ENCODE measurements around the gene BAIAP2.

Gene BAIAP2

DNA sequence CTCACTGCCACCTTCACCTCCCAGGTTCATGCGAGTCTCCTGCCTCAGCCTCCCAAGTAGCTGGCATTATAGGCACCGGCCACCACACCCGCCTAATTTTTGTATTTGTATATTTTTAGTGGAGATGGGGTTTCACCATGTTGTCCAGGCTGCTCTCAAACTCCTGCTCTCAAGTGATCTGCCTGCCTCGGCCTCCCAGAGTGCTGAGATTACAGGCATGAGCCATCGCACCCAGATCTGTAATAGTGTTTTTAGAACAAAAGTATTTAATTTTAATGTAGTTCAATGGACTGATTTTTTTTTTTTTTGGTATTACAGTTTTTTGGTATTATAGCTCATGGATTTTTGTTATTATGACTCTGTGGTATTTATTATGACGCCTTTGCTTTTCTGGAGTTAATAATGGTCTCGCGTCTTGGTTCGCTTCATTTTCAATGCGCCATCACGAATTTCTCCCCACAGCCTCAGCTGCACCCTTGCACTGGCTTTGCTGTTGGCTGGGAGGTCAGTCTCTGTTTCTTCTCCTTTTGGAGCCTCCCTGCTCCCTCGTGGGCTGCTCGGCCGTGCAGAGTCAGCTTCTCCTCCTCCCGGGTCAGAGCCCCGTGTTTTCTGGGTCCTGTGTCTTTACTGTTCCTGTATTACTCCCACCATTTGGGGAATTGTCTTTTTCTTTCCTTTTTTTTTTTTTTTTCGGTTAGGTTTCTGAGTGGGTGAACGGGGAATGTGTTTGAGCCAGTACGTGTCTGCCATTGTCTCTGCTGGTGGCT, 27.2 kb downstream of the BAIAP2 start:
- no peaks in the 10 kb centered on the region for H3K4me1 ChIP-seq (ENCODE audit: control insufficient read depth in 1 of 2, insufficient read depth in 1 of 2, low read depth in 1 of 2, low read length in 1 of 2)

DNA sequence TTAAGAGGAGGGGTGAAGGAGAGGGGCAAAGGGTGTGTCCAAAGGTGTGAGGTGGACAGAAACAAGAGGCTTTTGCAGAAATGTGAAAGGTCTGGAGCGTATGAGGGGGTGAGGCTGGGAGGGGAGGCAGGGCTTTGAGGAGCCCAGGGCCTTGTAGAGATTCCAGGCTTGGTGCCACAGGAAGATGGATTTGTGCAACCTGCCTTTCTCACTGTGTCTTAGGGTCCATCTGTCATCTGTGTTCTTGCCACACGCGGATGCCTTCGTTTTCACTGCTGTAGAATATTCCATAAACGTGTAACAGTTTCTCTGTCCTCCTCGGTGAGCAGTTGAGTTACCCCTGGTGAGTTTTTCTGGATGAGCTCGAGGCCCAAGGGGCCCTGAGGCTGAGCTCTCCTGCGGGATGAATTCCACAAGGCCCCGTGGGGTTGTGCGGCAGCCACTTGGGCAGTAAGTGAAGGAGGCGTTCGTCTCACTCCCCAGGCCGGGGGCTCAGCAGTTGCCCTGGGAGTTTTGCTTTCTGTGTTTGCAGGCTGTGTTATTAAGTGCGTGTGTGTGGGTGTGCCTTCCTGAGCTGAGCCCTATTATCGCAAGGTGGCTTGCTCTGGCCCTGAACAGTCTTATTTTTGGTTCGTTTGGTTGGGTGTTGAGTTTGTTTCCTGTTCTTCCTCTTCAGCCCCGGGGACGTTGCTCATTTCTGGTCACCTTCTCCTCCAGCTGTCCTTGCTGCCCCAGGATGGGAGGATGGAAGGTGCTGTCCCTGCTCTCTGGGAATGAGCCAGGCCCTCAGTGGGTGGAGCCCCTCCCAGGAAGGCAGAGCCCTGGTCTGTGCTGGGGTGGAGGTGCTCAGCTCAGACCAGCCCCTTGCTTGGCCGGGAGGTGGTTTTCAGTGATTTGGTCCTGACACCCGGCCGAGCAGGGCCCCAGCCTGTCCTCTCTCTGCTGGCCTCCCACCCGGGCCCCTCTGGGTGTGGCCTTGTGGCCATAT, 28.4 kb downstream of the BAIAP2 start:
- Histone ChIP-seq H3K9me3 (no peaks in the 10 kb centered on the region), H3K4me3 (ENCODE audit: low read depth in 1 of 2, low read length in 1 of 2) (no peak overlapping the region), H3K27ac (no peak overlapping the region), H3K4me1 (ENCODE audit: control insufficient read depth in 1 of 2, insufficient read depth in 1 of 2, low read depth in 1 of 2, low read length in 1 of 2) (no peaks in the 10 kb centered on the region), H3K27me3 (no peaks in the 10 kb centered on the region), H3K36me3 (no peaks in the 10 kb centered on the region)
- TF ChIP-seq, protein P1, sequence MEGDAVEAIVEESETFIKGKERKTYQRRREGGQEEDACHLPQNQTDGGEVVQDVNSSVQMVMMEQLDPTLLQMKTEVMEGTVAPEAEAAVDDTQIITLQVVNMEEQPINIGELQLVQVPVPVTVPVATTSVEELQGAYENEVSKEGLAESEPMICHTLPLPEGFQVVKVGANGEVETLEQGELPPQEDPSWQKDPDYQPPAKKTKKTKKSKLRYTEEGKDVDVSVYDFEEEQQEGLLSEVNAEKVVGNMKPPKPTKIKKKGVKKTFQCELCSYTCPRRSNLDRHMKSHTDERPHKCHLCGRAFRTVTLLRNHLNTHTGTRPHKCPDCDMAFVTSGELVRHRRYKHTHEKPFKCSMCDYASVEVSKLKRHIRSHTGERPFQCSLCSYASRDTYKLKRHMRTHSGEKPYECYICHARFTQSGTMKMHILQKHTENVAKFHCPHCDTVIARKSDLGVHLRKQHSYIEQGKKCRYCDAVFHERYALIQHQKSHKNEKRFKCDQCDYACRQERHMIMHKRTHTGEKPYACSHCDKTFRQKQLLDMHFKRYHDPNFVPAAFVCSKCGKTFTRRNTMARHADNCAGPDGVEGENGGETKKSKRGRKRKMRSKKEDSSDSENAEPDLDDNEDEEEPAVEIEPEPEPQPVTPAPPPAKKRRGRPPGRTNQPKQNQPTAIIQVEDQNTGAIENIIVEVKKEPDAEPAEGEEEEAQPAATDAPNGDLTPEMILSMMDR (IDR thresholded peaks at IDR 0.05), result no peak

More for the DNA sequence above, 27.2 kb downstream of the BAIAP2 start:
- Histone ChIP-seq H3K4me3 (ENCODE audit: low read depth in 1 of 2, low read length in 1 of 2) (no peak overlapping the region), H3K27me3 (no peaks in the 10 kb centered on the region), H3K36me3 (no peaks in the 10 kb centered on the region), H3K9me3 (no peaks in the 10 kb centered on the region), H3K27ac (no peak overlapping the region)
- TF ChIP-seq, protein P1 (IDR thresholded peaks at IDR 0.05), result no peak

DNA sequence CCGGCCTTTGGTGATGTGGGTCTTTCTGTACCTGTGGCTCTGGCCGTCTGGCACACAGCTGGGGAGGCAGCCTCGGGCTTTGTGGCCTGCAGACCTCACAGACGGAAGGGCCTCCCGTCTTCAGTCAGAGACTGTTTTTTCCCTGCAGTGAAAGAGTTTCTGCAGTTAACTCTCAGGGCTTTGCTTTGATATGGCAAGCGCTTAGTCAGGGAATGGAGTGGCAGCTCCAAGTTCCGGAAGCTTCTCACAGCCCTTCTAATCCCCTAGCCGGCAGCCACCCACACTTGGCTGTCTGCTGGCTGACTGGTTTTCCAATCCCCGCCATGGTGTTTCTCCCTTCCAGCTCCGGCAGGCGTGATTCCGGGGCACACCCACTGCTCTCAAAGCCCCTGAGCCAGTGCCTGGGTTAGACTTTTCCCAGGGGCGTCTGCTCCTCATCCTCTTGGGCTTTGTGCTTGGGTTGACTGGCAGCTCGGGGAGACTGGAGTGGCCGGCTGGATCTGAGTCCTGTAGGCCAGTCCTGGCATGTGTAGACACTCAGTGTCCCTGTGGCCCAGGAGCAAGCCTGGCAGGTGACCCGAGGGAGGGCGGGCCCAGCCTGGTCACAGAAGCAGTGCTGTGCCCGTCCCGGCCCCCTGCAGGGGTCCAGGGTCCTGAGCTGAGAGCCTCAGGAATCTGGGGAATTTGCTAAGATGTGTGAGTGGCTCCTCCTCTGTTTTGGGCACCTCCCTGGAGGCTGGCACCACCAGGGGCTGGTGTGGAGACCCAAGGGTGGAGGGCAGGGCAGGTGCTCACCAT, 29.9 kb downstream of the BAIAP2 start:
- H3K9me3 ChIP-seq, result no peaks in the 10 kb centered on the region
- TF ChIP-seq, protein P1 (IDR thresholded peaks at IDR 0.05), result no peak
- no peaks in the 10 kb centered on the region for H3K36me3 ChIP-seq
- no peak overlapping the region for H3K4me3 ChIP-seq (ENCODE audit: low read depth in 1 of 2, low read length in 1 of 2)
- H3K4me1 ChIP-seq (ENCODE audit: control insufficient read depth in 1 of 2, insufficient read depth in 1 of 2, low read depth in 1 of 2, low read length in 1 of 2), result no peaks in the 10 kb centered on the region
- no peaks in the 10 kb centered on the region for H3K27me3 ChIP-seq
- H3K27ac ChIP-seq, result no peak overlapping the region

DNA sequence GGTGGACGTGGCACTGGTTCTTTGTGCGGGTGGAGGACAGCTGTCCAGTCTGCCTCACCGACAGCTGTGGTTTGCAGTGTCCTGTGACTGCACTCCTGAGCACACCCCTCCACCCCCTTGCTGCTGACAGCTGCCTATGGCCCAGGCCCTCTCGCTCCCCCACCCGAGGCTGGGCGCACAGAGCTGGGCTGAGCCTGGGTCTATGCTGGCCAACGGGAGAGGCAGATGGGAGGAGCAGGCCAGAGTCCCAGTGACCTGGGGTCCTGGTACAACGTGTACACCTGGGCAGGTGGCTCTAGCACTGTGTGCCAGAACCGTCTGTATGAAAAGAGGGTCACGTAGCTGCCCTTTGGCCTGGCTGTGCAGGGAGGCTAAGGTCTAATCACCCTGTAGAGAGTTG, 30.5 kb downstream of the BAIAP2 start:
- Histone ChIP-seq H3K4me3 (ENCODE audit: low read depth in 1 of 2, low read length in 1 of 2) (no peak overlapping the region), H3K4me1 (ENCODE audit: control insufficient read depth in 1 of 2, insufficient read depth in 1 of 2, low read depth in 1 of 2, low read length in 1 of 2) (no peaks in the 10 kb centered on the region), H3K27ac (no peak overlapping the region), H3K9me3 (no peaks in the 10 kb centered on the region), H3K27me3 (no peaks in the 10 kb centered on the region), H3K36me3 (no peaks in the 10 kb centered on the region)
- TF ChIP-seq, protein P1 (IDR thresholded peaks at IDR 0.05), result no peak

DNA sequence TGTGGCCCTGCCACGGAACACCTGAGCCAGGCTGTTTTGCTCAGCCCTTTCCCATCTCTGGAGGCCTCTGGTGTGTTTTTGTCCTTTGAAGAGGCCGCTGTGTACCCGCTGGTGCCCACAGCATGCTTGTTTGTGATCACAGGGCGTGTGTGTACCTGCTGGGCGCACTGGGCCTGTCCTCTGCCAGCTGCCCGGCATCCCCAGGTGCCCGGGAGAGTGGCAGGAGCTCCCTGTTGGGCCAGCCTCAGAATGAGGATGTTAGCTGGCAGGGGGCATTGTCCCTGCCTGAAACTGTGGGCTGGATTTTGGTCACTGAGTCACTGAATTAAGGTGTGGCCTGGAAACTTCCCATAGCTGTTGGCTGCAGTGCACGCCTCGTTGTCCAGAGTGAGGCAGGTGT, 31.1 kb downstream of the BAIAP2 start:
- no peaks in the 10 kb centered on the region for H3K36me3 ChIP-seq
- H3K9me3 ChIP-seq, result no peaks in the 10 kb centered on the region
- TF ChIP-seq, protein P1 (IDR thresholded peaks at IDR 0.05), result no peak
- no peaks in the 10 kb centered on the region for H3K4me1 ChIP-seq (ENCODE audit: control insufficient read depth in 1 of 2, insufficient read depth in 1 of 2, low read depth in 1 of 2, low read length in 1 of 2)
- no peaks in the 10 kb centered on the region for H3K27me3 ChIP-seq
- H3K27ac ChIP-seq, result no peak overlapping the region
- no peak overlapping the region for H3K4me3 ChIP-seq (ENCODE audit: low read depth in 1 of 2, low read length in 1 of 2)
